PFSK-1 (cell line): Measurements from ENCODE around the gene KIAA1328.

Experiments used
- FOXP2 ChIP-seq: optimal IDR thresholded peaks from 2 replicates; pipeline ENCODE3; 2011; ENCODE audit warnings: borderline replicate concordance, control low read depth, inconsistent platforms; ENCODE audit not compliant: insufficient read depth; ENCODE audit errors: extremely low read length, extremely low read depth
- POLR2AphosphoS5 ChIP-seq: IDR thresholded peaks from 2 replicates; pipeline ENCODE4 v1.6.1; 2012; ENCODE audit warnings: low read depth, mild to moderate bottlenecking, control low read depth, low read length, moderate library complexity
- SIN3A ChIP-seq: IDR thresholded peaks from 2 replicates; pipeline ENCODE4 v1.6.1; 2012; ENCODE audit warnings: mild to moderate bottlenecking, low read length, moderate library complexity, borderline replicate concordance; ENCODE audit not compliant: insufficient read depth
- TAF1 ChIP-seq: IDR thresholded peaks from 2 replicates; pipeline ENCODE4 v1.6.1; 2012; ENCODE audit warnings: low read length, control low read depth, borderline replicate concordance; ENCODE audit not compliant: insufficient read depth
- TF ChIP-seq, protein P1 (sequence below), 2 experiments: IDR thresholded peaks; 2 replicates each; pipeline versions ENCODE4 v1.6.1 to v1.8.0; 2011 to 2012; ENCODE audit warnings: low read depth in 2 of 2, low read length in 2 of 2, control low read depth in 1 of 2, inconsistent platforms in 1 of 2, mild to moderate bottlenecking in 1 of 2, moderate library complexity in 1 of 2; ENCODE audit not compliant: insufficient read depth in 1 of 2

The KIAA1328 gene

DNA sequence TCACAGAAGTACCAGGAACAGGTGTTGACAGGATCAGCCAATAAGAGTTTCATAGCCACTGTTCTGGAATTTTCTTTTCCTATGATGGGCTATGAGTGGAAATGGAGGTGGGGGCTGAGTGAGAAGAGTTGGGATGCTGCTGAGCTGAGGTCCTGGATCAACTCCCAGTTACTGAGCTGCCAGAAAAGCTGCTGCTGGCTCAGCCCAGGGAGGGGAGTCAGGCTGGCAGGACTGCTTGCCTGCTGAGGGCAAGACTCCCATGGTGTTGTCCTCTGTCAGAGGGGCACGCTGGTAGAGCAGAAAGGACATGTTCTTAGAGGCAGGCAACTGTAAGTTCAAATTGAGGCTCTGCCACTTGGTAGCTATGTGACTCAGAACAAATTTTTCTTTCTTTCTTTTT, 11.9 kb upstream of the KIAA1328 start:
- TF ChIP-seq FOXP2 (no peak), SIN3A (no peak), TAF1 (no peak), POLR2AphosphoS5 (no peak)
- TF ChIP-seq, protein P1, sequence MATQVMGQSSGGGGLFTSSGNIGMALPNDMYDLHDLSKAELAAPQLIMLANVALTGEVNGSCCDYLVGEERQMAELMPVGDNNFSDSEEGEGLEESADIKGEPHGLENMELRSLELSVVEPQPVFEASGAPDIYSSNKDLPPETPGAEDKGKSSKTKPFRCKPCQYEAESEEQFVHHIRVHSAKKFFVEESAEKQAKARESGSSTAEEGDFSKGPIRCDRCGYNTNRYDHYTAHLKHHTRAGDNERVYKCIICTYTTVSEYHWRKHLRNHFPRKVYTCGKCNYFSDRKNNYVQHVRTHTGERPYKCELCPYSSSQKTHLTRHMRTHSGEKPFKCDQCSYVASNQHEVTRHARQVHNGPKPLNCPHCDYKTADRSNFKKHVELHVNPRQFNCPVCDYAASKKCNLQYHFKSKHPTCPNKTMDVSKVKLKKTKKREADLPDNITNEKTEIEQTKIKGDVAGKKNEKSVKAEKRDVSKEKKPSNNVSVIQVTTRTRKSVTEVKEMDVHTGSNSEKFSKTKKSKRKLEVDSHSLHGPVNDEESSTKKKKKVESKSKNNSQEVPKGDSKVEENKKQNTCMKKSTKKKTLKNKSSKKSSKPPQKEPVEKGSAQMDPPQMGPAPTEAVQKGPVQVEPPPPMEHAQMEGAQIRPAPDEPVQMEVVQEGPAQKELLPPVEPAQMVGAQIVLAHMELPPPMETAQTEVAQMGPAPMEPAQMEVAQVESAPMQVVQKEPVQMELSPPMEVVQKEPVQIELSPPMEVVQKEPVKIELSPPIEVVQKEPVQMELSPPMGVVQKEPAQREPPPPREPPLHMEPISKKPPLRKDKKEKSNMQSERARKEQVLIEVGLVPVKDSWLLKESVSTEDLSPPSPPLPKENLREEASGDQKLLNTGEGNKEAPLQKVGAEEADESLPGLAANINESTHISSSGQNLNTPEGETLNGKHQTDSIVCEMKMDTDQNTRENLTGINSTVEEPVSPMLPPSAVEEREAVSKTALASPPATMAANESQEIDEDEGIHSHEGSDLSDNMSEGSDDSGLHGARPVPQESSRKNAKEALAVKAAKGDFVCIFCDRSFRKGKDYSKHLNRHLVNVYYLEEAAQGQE (IDR thresholded peaks at IDR 0.05; ENCODE audit: insufficient read depth in 1 of 2, low read depth in 2 of 2, low read length in 2 of 2): no peak

DNA sequence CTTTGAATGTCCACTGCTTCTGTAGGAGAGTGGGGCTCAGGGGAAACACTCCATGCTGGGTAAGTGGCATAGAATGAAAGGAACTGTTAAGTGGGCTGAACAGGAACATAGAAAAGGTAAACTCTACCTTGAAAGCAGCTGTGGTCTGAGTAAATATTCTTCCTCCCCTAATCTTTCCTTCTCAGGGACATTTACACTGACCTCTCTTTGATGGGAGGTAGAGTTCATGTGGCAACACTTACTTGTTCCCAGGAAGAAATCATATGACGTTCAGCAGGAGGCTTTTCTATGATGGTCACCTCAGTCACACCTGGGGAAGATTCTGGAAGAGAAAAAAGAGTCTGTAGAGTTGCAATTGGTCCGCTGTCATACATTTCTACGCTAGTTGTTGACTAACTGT, 10.3 kb upstream of the KIAA1328 start:
- TF ChIP-seq SIN3A (no peak), FOXP2 (no peak), POLR2AphosphoS5 (no peak), TAF1 (no peak)
- TF ChIP-seq, protein P1 (IDR thresholded peaks at IDR 0.05; ENCODE audit: insufficient read depth in 1 of 2, low read depth in 2 of 2, low read length in 2 of 2): no peak

DNA sequence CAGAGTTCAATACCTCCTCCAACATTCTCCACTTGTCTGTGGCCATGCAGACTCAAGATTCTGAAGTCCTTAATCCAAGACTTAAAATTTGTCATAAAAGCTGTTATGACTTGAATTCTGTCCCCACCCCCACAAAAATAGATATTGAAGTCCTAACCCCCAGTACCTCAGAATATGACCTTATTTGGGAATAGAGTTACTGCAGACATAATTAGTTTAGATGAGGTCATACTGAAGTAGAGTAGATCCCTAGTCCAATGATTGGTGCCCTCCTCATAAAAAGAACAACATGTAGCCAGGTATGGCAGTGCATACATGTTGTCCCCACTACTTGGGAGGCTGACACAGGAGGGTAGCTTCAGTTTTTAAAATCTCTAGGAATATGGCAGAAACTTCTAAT, 9.3 kb upstream of the KIAA1328 start:
- TF ChIP-seq FOXP2 (no peak), POLR2AphosphoS5 (no peak), TAF1 (no peak), SIN3A (no peak)
- TF ChIP-seq, protein P1 (IDR thresholded peaks at IDR 0.05; ENCODE audit: insufficient read depth in 1 of 2, low read depth in 2 of 2, low read length in 2 of 2): no peak

DNA sequence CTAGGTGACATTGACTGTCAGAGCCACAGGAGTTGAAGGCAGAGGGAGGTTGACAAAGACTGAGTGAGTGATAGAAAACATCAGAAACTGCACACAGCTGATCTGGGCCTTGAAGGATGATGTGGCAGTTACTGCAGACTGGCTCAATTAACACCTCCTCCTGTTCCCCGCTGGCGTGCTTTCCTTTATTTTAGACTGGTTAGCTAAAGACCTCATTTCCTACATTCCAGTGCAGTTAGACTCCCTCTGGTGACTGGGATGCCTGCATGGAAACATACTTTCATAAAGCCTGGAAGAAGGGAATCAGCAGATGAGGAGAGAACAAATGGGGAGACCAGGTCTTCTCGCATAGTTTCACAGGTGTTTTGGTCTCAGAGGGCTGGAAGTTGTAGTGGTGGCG, 7.2 kb upstream of the KIAA1328 start:
- no peak for TF ChIP-seq SIN3A
- TF ChIP-seq FOXP2: no peak
- TF ChIP-seq, protein P1 (IDR thresholded peaks at IDR 0.05; ENCODE audit: insufficient read depth in 1 of 2, low read depth in 2 of 2, low read length in 2 of 2): no peak
- no peak for TF ChIP-seq TAF1
- TF ChIP-seq POLR2AphosphoS5: no peak

DNA sequence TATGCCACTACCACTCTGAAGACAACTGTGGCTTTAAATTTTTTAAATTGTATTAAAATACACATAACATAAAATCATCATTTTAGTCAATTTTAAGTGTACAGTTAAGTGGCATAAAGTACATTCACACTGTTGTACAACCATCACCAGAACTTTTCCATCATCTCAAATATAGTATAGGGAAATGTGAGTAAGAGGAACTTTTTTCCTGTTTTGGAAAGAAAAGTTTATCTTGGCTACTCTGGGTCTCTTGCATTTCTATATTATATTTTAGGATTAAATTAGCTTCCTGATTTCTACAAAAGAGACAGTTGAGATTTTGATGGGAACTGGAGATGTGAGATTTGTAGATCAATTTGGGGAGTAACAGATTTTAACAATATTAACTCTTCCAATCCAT, 3.4 kb upstream of the KIAA1328 start:
- TF ChIP-seq, protein P1 (IDR thresholded peaks at IDR 0.05; ENCODE audit: insufficient read depth in 1 of 2, low read depth in 2 of 2, low read length in 2 of 2): no peak
- no peak for TF ChIP-seq POLR2AphosphoS5
- no peak for TF ChIP-seq FOXP2
- no peak for TF ChIP-seq TAF1
